Peyer's patch (tissue), 4 donors: ENCODE measurements around the gene ZCCHC10. TPM values are rescaled to one million over a fixed set of nuclear protein-coding genes. Genes with fewer than 3 reads are reported as not detected.

Source experiments
- DNase-seq, 3 donors: peaks; one replicate each; pipeline ENCODE4 v3.0.0-alpha.2; 2017 to 2019
- H3K27ac ChIP-seq, 4 donors: fragments of 200-600 bp; sonication (generic); one replicate each; pipeline ENCODE4 v1.5.1; 2016 to 2019
- H3K27me3 ChIP-seq, 2 donors: fragments of 200-600 bp; sonication (generic); one replicate each; pipeline ENCODE4 v1.5.1; 2019
- H3K36me3 ChIP-seq, 3 donors: fragments of 200-600 bp; sonication (generic); one replicate each; pipeline ENCODE4 v1.5.1; 2016 to 2019
- H3K4me1 ChIP-seq, 4 donors: fragments of 200-600 bp; sonication (generic); one replicate each; pipeline ENCODE4 v1.5.1; 2016 to 2019
- H3K4me3 ChIP-seq, 4 donors: fragments of 200-600 bp; sonication (generic); 1 replicate in 3 of 4; 2 replicates in 1 of 4; pipeline ENCODE4 v1.5.1; 2016 to 2019; ENCODE audit warnings: mild to moderate bottlenecking in 1 of 4
- H3K9me3 ChIP-seq, 4 donors: fragments of 200-600 bp; sonication (generic); one replicate each; pipeline ENCODE4 v1.5.1; 2016 to 2019; ENCODE audit warnings: mild to moderate bottlenecking in 1 of 4
- CTCF ChIP-seq, 6 experiments: fragments of 450-650 bp in 4 of 6; fragments of 200-600 bp in 2 of 6; sonication (generic) in 1 of 6; IDR thresholded peaks; one replicate each; pipeline ENCODE4 v1.5.1; 2017 to 2019; ENCODE audit warnings: antibody characterized with exemption in 6 of 6, mild to moderate bottlenecking in 3 of 6, moderate library complexity in 1 of 6
- POLR2A ChIP-seq, 2 donors: fragments of 450-650 bp; IDR thresholded peaks; one replicate each; pipeline ENCODE4 v1.5.1; 2017; ENCODE audit warnings: antibody characterized with exemption in 2 of 2, mild to moderate bottlenecking in 2 of 2, moderate library complexity in 2 of 2
- total RNA-seq, 4 donors: library from RNA; depleted of rRNA; stranded (reverse); fragments of >200 nt; gene quantifications; one replicate each; pipeline ENCODE4 v1.1.0, GENCODE V29; 2016

ZCCHC10 gene
- total RNA-seq, 4 donors from 2014 or later, result 8.3 to 22.0 (median 21.7) TPM

DNA sequence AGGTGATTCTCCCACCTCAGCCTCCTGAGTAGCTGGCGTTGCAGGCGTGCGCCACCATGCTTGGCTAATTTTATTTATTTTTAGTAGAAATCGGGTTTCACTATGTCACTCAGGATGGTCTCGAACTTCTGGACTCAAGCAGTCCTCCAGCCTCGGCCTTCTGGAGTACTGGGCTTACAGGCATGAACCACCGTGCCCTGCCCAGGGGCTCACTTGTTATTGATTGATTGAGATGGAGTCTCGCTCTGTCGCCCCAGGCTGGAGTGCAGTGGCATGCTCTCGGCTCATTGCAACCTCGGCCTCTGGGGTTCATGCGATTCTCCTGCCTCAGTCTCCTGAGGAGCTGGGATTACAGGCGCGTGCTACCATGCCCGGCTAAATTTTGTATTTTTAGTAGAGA, 27.1 kb upstream of the ZCCHC10 start:
- no peaks in the 10 kb centered on the region for H3K9me3 ChIP-seq
- TF ChIP-seq POLR2A (IDR thresholded peaks at IDR 0.05) (no peak), CTCF (IDR thresholded peaks at IDR 0.05) (no peak)
- no peaks in the 10 kb centered on the region for H3K27me3 ChIP-seq
- H3K27ac ChIP-seq, result peak overlapping the region in 1 of 4 donors; percentile 99
- no peak for DNase-seq
- H3K4me3 ChIP-seq, result peak overlapping the region in 2 of 4 donors; percentile 83 to 91
- no peaks in the 10 kb centered on the region for H3K36me3 ChIP-seq
- peaks cover 0 to 42% (median 11%) of the 10 kb centered on the region in 4 donors for H3K4me1 ChIP-seq

- Histone ChIP-seq H3K4me3 (peak overlapping the region; percentile 83 to 94 (median 90)), H3K36me3 (no peaks in the 10 kb centered on the region), H3K27ac (peak overlapping the region; percentile 93 to 99 (median 96)), H3K9me3 (no peaks in the 10 kb centered on the region), H3K27me3 (no peaks in the 10 kb centered on the region), H3K4me1 (peaks cover 0 to 42% (median 8%) of the 10 kb centered on the region in 4 donors)
- TF ChIP-seq POLR2A (IDR thresholded peaks at IDR 0.05), result no peak
- TF ChIP-seq CTCF (IDR thresholded peaks at IDR 0.05), result no peak
- DNase-seq, result peak; percentile 72 to 87 (median 79)
Measured at GRCh38 chr5:133052317-133053175, 26.2 kb upstream of the ZCCHC10 start.

- Histone ChIP-seq H3K4me1 (peaks cover 0 to 37% (median 8%) of the 10 kb centered on the region in 4 donors), H3K4me3 (peak within 1 kb of the TSS; percentile 83 to 94 (median 90)), H3K27ac (peak within 1 kb of the TSS; percentile 93 to 99 (median 96)), H3K27me3 (no peaks in the 10 kb centered on the region), H3K9me3 (no peaks in the 10 kb centered on the region), H3K36me3 (no peaks in the 10 kb centered on the region)
- TF ChIP-seq POLR2A (IDR thresholded peaks at IDR 0.05) (peak; percentile 89 to 96), CTCF (IDR thresholded peaks at IDR 0.05) (peak in 1 of 6 experiments; percentile 10)
- peak; percentile 97 to 99 (median 98) for DNase-seq
Measured at GRCh38 chr5:133051542-133052316, 25.4 kb upstream of the ZCCHC10 start, which contains the start of gene HSPA4. Gene HSPA4 (plus strand): TSS chr5:133052013. CDS start chr5:133052251, 238 bp downstream.

- DNase-seq, result no peak
- Histone ChIP-seq H3K27me3 (no peaks in the 10 kb centered on the region), H3K9me3 (no peaks in the 10 kb centered on the region), H3K27ac (peak overlapping the region; percentile 93 to 99 (median 96)), H3K36me3 (no peaks in the 10 kb centered on the region), H3K4me3 (peak overlapping the region; percentile 83 to 94 (median 90)), H3K4me1 (peaks cover 0 to 32% (median 8%) of the 10 kb centered on the region in 4 donors)
- no peak for TF ChIP-seq POLR2A (IDR thresholded peaks at IDR 0.05)
- peak in 1 of 6 experiments; percentile 2 for TF ChIP-seq CTCF (IDR thresholded peaks at IDR 0.05)
Measured at GRCh38 chr5:133051061-133051541, 24.8 kb upstream of the ZCCHC10 start.

GRCh38 chr5:133050521-133050920, 24.2 kb upstream of the ZCCHC10 start:
- H3K4me3 ChIP-seq, result peak overlapping the region in 2 of 4 donors; percentile 83 to 94
- no peak for DNase-seq
- H3K4me1 ChIP-seq, result peaks cover 0 to 27% (median 8%) of the 10 kb centered on the region in 4 donors

More at GRCh38 chr5:133050521-133050920, 24.2 kb upstream of the ZCCHC10 start:
- Histone ChIP-seq H3K9me3 (no peaks in the 10 kb centered on the region), H3K27me3 (no peaks in the 10 kb centered on the region), H3K27ac (peak overlapping the region; percentile 93 to 99 (median 96)), H3K36me3 (no peaks in the 10 kb centered on the region)
- no peak for TF ChIP-seq POLR2A (IDR thresholded peaks at IDR 0.05)
- no peak for TF ChIP-seq CTCF (IDR thresholded peaks at IDR 0.05)
